ENCODE measurements around the gene PAK2.
"Not testable (repeated sequence)": the region's sequence is repeated elsewhere in the genome, so short reads cannot be mapped to it uniquely, and the experiment has no call there.

GRCh38 chr3:196863000-196863399, 123.3 kb downstream of the PAK2 start:
- not testable (repeated sequence) for TF ChIP-seq CTCF, POLR2A (IDR thresholded peaks at IDR 0.05)
